MM.1S (cell line): ENCODE data around the gene KRT10.

ENCODE experiments used
- DNase-seq: peaks from one replicate; pipeline ENCODE4 v3.0.0-alpha.2; 2015
- H2AFZ ChIP-seq: fragments of 300-600 bp; sonication (generic); 2 replicates; pipeline ENCODE4 v1.6.0; 2016; ENCODE audit warnings: antibody characterized with exemption, low read length
- H3F3A ChIP-seq: fragments of 300-600 bp; sonication (generic); 2 replicates; pipeline ENCODE4 v1.6.1; 2016; ENCODE audit warnings: mild to moderate bottlenecking, antibody characterized with exemption, low read length, moderate library complexity, mixed read lengths; ENCODE audit not compliant: insufficient read depth
- H3K27ac ChIP-seq: fragments of 300-600 bp; sonication (generic); 2 replicates; pipeline ENCODE4 v1.5.1; 2016; ENCODE audit warnings: mild to moderate bottlenecking, low read length
- H3K27me3 ChIP-seq: fragments of 300-600 bp; sonication (generic); replicated peaks from 2 replicates; pipeline ENCODE4 v1.6.0; 2016; ENCODE audit warnings: low read length; ENCODE audit not compliant: insufficient read depth
- H3K36me3 ChIP-seq: fragments of 300-600 bp; sonication (generic); replicated peaks from 2 replicates; pipeline ENCODE4 v1.6.1; 2016; ENCODE audit warnings: mild to moderate bottlenecking, low read length, mixed read lengths; ENCODE audit not compliant: insufficient read depth
- H3K4me1 ChIP-seq: fragments of 300-600 bp; sonication (generic); 2 replicates; pipeline ENCODE4 v1.6.1; 2016; ENCODE audit warnings: low read length, mixed read lengths
- H3K4me2 ChIP-seq: fragments of 300-600 bp; sonication (generic); 2 replicates; pipeline ENCODE4 v1.6.0; 2016; ENCODE audit warnings: low read depth, low read length
- H3K4me3 ChIP-seq: fragments of 300-600 bp; sonication (generic); 2 replicates; pipeline ENCODE4 v1.5.1; 2016; ENCODE audit warnings: low read length, mixed read lengths
- H3K79me2 ChIP-seq: fragments of 300-600 bp; sonication (generic); 2 replicates; pipeline ENCODE4 v1.6.1; 2016; ENCODE audit warnings: mixed run types, low read length, mixed read lengths
- H3K9ac ChIP-seq: fragments of 300-600 bp; sonication (generic); 2 replicates; pipeline ENCODE4 v1.6.1; 2016; ENCODE audit warnings: low read length, mixed read lengths
- H3K9me2 ChIP-seq: fragments of 300-600 bp; sonication (generic); replicated peaks from 2 replicates; pipeline ENCODE4 v1.6.1; 2016; ENCODE audit warnings: mild to moderate bottlenecking, low read length, mixed read lengths; ENCODE audit not compliant: insufficient read depth
- H3K9me3 ChIP-seq: fragments of 300-600 bp; sonication (generic); replicated peaks from 2 replicates; pipeline ENCODE4 v1.6.1; 2016; ENCODE audit warnings: mild to moderate bottlenecking, low read length, mixed read lengths; ENCODE audit not compliant: insufficient read depth
- H4K20me1 ChIP-seq: fragments of 300-600 bp; sonication (generic); 2 replicates; pipeline ENCODE4 v1.6.1; 2016; ENCODE audit warnings: mild to moderate bottlenecking, low read length, moderate library complexity, mixed read lengths; ENCODE audit not compliant: insufficient read depth
- EZH2 ChIP-seq: fragments of 300-600 bp; sonication (generic); optimal IDR thresholded peaks from 2 replicates; pipeline ENCODE3; 2017; ENCODE audit warnings: low read depth, mild to moderate bottlenecking, antibody characterized with exemption, low read length, mixed read lengths
- EZH2phosphoT487 ChIP-seq: fragments of 300-600 bp; sonication (generic); IDR thresholded peaks from 2 replicates; pipeline ENCODE4 v1.6.1; 2018; ENCODE audit warnings: antibody characterized with exemption, low read length
- TF ChIP-seq, protein P1 (sequence below): fragments of 300-600 bp; sonication (generic); IDR thresholded peaks from 2 replicates; pipeline ENCODE4 v1.5.1; 2016; ENCODE audit warnings: antibody characterized with exemption, low read length, mixed read lengths

Gene KRT10

DNA sequence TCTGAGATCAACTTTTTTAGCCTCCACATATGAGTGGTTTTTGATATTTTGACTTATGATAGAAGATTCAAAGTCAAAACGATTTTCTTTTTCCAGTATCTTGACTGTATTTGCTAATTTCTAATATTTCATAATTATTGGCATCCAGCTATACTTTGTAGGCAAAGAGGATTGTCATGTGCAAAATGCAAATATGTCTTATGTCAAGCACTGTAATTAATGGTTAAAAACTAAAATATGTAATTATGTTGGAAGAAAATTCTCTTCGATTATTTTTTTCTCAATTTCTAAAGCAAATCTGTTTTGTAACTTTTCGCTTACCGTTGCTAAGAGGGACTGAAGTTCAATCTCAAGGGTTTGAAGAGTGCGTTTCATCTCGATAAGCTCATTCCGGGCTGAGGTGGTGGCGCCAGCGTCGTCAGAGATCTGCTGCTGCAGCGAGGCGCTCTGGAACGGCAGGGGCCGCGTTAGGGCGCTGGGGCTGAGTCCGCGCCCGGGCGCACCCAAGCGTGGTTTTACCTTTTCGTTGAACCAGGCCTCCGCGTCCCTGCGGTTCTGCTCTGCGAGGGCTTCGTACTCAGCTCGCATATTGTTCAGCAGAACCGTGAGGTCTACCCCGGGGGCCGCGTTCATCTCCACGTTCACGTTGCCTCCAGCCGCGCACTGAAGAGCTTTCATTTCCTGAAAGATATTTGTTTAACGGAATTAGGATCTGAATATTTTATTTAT lies 43.1 kb downstream of the KRT10 start:
- DNase-seq: no peak
- Histone ChIP-seq H4K20me1 (no peaks in the 10 kb centered on the region), H3K9me2 (no peaks in the 10 kb centered on the region), H3K27me3 (no peaks in the 10 kb centered on the region), H3K4me3 (no peak overlapping the region), H3K79me2 (no peaks in the 10 kb centered on the region), H3F3A (no peaks in the 10 kb centered on the region), H3K9me3 (no peaks in the 10 kb centered on the region), H3K4me2 (no peak overlapping the region), H3K9ac (no peak overlapping the region), H3K36me3 (no peaks in the 10 kb centered on the region), H2AFZ (no peak overlapping the region), H3K4me1 (no peaks in the 10 kb centered on the region), H3K27ac (no peak overlapping the region)
- TF ChIP-seq EZH2 (no peak), EZH2phosphoT487 (no peak)
- TF ChIP-seq, protein P1, sequence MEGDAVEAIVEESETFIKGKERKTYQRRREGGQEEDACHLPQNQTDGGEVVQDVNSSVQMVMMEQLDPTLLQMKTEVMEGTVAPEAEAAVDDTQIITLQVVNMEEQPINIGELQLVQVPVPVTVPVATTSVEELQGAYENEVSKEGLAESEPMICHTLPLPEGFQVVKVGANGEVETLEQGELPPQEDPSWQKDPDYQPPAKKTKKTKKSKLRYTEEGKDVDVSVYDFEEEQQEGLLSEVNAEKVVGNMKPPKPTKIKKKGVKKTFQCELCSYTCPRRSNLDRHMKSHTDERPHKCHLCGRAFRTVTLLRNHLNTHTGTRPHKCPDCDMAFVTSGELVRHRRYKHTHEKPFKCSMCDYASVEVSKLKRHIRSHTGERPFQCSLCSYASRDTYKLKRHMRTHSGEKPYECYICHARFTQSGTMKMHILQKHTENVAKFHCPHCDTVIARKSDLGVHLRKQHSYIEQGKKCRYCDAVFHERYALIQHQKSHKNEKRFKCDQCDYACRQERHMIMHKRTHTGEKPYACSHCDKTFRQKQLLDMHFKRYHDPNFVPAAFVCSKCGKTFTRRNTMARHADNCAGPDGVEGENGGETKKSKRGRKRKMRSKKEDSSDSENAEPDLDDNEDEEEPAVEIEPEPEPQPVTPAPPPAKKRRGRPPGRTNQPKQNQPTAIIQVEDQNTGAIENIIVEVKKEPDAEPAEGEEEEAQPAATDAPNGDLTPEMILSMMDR: no peak

DNA sequence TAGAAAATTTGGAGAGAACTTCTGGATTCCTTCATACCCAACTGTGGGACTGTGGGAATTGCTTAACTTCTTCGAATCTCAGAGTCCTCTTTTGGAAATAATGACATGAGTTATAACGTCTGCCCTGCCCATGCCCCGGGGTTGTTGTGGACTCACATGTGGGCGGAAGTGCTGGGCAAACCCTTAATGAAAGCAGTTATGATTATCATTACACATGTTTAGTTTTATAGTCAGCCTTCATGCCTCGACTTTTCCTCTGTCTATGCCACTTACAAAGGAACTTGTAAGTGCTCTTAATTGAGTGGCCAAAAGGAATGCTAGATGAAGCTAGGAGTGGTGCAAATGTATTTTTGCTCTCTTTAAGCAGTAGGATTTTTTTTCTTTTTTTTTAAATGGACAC lies 44.0 kb downstream of the KRT10 start:
- TF ChIP-seq EZH2phosphoT487 (no peak), EZH2 (no peak)
- TF ChIP-seq, protein P1: no peak
- Histone ChIP-seq H3F3A (no peaks in the 10 kb centered on the region), H3K4me1 (no peaks in the 10 kb centered on the region), H3K9me3 (no peaks in the 10 kb centered on the region), H3K27me3 (no peaks in the 10 kb centered on the region), H3K79me2 (no peaks in the 10 kb centered on the region), H3K27ac (no peak overlapping the region), H3K4me3 (no peak overlapping the region), H3K4me2 (no peak overlapping the region), H3K36me3 (no peaks in the 10 kb centered on the region), H2AFZ (no peak overlapping the region), H3K9me2 (no peaks in the 10 kb centered on the region), H4K20me1 (no peaks in the 10 kb centered on the region), H3K9ac (no peak overlapping the region)
- DNase-seq: no peak

DNA sequence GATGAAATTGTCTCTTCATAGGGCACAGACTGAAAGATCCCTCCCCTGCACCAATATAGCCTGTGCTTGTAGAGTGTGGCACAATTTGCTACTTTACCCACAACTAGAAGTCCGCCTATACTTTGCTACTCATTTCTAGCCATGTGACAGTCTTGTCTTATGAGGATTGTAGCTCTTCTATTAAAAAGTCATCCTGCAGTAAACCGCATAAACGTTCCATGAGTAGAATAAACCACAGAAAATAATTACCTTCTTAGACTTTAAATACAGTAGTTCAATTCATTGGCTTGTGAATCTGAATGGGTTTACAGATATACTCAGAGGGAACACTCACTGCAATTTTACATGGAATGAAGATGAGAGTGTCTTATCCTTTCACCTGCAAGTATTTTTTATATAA lies 44.4 kb downstream of the KRT10 start:
- Histone ChIP-seq H3K4me2 (no peak overlapping the region), H3K9ac (no peak overlapping the region), H2AFZ (no peak overlapping the region), H3K9me3 (no peaks in the 10 kb centered on the region), H3K36me3 (no peaks in the 10 kb centered on the region), H3K27me3 (no peaks in the 10 kb centered on the region), H3K4me1 (no peaks in the 10 kb centered on the region), H3K27ac (no peak overlapping the region), H3K9me2 (no peaks in the 10 kb centered on the region), H3K4me3 (no peak overlapping the region), H4K20me1 (no peaks in the 10 kb centered on the region), H3K79me2 (no peaks in the 10 kb centered on the region), H3F3A (no peaks in the 10 kb centered on the region)
- TF ChIP-seq EZH2 (no peak), EZH2phosphoT487 (no peak)
- TF ChIP-seq, protein P1: no peak
- DNase-seq: no peak
